HG02759 (cell line): ENCODE measurements around the gene UNC50.
A peak's percentile ranks its signal among the peaks of the same experiment; 100 is the strongest.
"Not testable (repeated sequence)": the region's sequence is repeated elsewhere in the genome, so short reads cannot be mapped to it uniquely, and the experiment has no call there.

Experiments used
- ATAC-seq: cut with Tn5 transposase; IDR thresholded peaks from one replicate; pipeline ENCODE4 v1.9.1; 2021; ENCODE audit warnings: mild to moderate bottlenecking, moderate library complexity; ENCODE audit not compliant: unreplicated experiment

UNC50 gene

GRCh38 chr2:98607741-98608115 lies 661 bp upstream of the UNC50 start:
- no peak for ATAC-seq

- peak; percentile 7 for ATAC-seq
Measured at GRCh38 chr2:98608962-98609604, 694 bp downstream of the UNC50 start.

DNA sequence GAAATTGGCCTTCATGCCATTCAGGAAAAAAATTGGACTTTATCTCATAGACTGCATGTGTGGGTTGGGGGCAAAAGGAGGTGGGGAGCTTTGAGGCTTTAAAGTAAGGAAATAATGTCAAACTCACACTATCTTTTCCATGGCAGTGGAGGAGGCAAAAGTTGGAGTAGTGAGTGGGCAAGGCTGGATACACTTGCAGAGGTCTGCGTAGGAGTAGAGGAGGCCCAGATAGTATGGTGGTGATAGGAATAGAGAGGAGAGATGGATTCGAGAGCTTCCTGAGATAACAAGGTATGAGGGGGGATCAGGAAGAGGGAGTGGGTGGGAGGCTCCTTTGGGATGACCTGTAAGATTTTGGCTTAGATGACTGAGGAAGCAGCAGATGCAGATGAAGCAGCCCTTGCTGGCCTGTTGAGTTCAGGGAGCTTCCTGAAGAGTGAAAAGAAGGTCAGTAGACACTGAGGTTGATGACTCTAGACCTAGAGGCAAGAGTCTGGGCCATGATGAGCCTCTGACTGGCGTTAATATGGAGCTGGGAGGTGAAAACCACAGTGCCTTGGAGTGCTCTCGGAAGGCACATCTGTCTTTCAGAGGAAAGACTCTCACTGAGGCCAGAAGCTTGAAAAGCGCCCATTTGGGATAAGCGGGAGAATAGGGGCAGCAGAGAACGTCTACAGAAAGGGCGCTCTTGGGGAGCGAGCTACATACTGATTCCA lies 5.8 kb downstream of the UNC50 start:
- no peak for ATAC-seq

DNA sequence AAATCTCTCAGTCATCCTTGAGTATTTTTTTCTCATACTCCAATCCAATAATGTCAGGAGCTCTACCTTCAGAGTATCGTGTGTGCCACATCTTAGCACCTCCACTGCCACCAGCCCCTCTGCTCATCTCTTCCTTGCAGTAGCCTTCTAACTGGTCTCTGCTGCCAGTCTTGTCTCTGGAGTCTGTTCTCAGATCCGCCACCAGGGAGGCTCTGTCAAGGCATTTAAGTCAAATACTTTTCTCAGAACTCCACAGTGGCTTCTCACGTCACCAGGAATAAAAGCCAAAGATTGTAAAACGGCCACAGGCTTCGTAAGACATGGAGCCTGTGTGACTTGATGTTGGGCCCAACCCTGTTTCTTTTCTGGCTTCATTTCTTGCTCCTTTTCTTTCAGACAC lies 7.1 kb downstream of the UNC50 start:
- ATAC-seq = no peak

DNA sequence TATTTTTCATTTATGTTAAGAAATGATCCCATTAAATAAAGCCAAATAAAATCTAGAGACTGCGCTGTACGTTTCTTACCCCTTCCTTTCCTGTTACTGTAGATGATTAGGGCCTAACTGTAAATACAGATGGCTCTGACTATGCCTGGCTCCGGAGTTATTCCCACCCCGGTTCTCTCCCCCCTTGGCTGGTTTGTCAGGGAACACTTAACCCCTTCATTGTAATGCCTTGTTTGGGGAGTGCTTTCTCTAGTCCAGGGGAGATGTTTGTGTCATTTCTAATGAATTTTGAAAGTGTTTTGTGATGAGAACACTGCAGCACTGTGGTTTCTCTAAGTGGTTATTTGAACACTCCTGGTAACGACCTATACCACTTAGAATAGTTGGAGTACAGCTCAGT lies 8.8 kb downstream of the UNC50 start:
- no peak for ATAC-seq

- ATAC-seq = no peak
Measured at GRCh38 chr2:98623657-98624056, 15.3 kb downstream of the UNC50 start.

- no peak for ATAC-seq
Measured at GRCh38 chr2:98632351-98632750, 24.0 kb downstream of the UNC50 start.

DNA sequence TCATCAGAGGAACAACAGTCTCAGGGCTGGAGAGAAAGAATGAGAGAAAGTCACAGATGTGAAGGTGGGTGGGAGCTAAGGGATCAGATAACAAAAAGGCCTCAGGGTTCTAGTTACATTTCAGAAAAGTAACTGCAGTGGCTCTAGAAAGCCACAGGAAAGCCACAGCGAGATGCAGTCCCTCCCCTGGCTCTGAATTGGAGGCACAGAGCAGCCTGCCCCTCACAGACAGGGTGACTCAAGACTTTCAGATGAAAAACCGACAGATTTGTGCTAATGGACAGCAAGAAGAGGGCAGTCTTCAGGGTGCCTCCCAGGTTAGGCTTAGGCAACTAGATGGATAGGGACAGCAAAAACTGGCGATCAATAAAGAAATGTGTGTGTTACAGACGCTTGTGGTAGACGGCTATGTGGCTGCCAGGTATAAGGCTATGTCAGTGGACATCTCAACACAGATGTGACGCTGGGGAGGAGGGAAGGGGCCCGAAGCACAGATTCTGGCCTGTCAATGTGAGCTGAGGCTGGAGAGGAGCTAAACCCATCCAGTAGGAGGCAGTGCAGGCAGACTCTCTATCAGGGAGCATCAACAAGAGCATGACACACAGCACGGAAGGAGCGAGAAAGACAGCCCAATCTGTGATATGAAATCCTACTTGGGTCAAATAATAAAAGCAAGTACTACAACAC lies 26.2 kb downstream of the UNC50 start:
- ATAC-seq = no peak

DNA sequence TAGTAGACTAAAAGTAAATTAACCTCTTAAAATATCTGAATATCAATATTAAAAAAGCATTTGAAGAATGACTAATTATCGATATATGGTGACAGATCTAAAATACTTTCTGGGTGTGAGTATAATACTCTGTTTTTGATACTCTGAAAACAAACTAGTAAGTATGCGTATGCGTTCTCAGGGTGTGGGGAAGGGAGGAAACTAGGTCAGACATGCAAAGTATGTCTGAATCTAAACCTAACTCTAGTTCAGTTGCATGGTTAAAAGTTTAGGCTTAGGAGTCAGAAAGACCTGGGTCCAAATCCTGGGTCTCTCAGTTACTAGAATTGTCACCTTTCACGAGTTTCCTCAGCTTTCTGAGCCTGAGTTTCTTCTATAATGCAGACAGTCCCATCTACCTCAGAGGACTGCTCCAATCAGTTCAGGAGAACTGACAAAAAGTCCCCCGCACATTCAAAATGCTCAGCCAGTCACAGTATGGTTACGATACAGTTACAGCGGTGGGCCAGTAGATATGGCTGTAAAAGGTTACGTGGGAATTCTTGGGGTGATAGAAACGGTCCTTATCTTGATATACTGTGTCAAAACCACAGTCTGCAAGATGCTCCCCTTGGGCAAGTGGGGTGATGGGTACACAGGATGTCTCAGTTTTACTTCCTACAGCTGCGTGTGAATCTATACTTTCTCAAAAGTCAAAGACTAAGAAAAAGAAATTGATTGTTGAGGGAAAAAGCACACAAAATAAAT lies 29.2 kb downstream of the UNC50 start:
- peak; percentile 66 for ATAC-seq

DNA sequence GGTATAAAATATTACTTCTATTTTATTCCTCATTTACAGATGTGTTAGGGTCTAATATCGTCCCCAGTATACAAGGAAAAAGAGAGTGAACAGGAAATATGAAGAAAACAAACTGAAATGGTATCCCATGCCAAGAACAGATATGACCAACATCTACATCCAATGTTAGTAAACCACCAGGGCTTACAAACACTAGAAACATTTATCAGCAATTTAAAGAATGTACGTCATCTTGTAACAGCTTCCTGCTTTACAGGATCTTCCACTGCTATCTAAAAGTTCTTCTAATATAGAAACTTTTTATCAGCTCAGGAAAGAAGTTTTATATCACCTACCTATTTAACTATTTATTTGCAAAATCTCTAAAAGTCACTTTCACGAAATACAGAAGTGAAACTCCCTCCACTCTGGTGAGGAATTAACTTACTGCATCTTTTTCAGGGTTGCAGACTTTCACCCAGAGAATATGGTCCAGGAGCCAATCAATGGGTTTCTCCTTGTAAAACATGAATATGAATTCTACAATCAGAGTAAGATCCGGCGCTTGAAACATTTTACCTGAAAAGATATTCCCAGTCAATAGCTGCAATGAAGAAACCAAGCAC lies 35.2 kb downstream of the UNC50 start:
- no peak for ATAC-seq

DNA sequence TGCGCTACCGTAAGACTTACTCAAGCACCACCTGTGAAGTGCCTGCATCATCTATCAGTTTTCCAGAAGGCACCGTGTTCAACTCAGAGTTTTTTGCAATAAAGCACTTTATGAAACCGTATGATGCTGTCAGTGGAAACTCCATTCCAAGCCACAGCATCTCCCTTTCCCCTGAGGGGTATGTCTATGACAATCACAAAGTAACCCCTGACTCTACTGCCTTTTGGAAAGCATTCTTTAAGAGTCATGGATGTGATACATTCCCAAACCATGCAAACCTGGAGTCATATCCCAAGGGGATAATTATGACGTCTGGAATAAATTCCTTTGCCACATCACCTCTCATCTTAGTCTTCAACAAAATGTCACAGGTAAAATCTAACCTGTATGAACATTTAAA lies 39.2 kb downstream of the UNC50 start:
- no peak for ATAC-seq

DNA sequence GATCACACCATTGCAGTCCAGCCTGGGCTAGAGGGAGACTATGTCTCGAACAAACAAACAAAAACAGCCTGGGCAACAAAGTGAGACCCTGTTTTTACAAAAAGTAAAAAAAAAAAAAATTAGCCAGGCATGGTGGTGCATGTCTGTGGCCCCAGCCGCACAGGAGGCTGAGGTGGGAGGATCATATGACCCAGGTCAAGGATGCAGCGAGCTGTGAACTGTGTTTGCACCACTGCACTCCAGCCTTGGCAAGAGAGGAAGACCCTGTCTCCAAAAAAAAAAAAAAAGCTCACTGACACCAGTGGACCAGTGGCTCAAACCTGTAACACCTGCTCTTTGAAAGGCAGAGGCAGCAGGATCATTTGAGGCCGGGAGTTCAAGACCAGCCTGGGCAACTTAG lies 40.1 kb downstream of the UNC50 start:
- no peak for ATAC-seq

DNA sequence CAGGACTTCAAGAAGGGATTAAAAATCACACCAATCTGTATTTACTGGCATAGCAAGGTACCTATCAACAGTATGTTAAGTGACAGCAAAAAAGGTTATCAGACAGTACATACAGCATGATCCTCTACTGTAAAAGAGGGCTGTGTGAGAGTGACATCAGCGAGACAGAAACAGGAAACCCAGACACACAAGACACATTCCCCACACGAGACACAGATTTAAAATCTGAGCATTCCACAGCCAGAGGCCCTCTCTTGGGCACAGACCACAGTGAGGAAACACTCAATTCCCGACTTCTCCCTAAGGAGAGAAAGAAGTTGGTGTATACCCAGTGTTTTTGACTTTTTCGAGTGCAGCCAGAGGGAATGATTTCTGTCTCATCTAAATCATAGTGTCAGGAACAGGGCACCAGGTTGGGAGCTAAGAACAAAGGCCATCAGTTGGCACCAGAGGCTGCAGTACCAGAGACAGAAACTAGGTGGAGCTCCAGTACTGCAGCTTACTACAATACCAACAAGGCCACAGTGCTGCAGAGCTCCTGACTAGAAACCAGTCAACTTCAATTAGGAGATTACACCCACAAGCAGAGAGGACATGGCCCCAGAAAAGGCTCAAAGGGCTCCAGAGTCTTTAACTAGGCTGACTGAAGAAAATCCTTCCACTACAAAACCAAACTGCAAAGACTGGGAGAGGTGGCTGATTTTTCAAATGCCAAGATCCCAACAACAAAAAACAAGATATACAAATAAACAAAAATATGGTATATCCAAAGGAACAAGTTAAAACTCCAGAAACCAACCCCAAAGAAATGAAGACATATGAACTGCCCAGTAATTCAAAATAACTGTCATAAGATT lies 41.0 kb downstream of the UNC50 start:
- peak; percentile 89 for ATAC-seq

GRCh38 chr2:98649992-98650375 lies 41.6 kb downstream of the UNC50 start:
- ATAC-seq = no peak

DNA sequence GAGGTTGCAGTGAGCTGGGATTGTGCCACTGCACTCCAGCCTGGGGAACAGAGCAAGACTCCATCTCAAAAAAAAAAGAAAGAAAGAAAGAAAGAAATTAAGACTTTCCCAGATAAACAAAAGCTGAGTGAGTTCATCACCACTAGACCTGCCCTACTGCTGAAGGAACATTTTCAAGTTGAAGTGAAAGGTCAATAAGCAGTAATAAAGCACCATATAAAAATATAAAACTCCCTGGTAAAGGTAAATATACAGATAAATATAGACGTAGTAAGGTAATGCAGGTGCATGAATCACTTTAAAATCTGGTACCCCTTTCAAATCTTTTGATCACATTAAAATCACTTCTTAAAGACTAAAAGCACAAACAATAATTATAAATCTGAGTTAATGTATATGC lies 42.6 kb downstream of the UNC50 start:
- no peak for ATAC-seq

DNA sequence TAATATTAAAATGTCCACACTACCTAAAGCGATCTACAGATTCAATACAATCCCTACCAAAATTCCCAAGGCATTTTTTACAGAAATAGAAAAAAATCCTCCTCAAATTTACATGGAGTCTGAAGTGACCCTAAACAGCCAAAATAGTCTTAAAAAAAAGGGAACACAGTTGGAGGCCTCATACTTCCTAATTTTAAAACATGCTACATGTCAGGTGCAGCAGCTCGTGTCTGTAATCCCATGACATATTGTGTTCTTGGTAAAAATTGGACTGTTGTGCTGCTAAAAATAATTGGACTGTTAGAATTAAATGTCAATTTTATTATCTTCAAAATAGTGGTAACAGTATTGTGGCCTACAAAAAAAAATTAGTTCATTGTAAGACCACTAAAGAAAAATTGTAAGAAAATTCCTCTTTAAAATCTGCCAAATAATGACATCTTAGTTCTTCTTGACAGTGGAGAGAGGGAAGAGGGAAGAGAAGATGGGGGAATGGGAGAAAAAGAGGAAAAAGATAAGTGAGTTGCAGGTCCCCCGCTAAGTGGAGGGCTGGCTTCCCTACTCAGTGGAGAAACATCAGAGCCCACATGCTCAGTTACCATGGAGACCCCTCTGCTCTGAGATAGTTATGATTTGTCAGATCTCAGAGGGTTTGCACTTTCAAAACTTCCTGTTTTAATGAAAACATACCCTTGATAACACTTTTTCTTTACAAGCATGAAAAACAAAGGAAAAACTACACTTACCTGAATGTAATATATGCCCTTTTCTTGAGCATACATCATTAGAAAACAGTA lies 46.5 kb downstream of the UNC50 start:
- ATAC-seq = no peak

- ATAC-seq = no peak
Measured at GRCh38 chr2:98656800-98657199, 48.4 kb downstream of the UNC50 start.

DNA sequence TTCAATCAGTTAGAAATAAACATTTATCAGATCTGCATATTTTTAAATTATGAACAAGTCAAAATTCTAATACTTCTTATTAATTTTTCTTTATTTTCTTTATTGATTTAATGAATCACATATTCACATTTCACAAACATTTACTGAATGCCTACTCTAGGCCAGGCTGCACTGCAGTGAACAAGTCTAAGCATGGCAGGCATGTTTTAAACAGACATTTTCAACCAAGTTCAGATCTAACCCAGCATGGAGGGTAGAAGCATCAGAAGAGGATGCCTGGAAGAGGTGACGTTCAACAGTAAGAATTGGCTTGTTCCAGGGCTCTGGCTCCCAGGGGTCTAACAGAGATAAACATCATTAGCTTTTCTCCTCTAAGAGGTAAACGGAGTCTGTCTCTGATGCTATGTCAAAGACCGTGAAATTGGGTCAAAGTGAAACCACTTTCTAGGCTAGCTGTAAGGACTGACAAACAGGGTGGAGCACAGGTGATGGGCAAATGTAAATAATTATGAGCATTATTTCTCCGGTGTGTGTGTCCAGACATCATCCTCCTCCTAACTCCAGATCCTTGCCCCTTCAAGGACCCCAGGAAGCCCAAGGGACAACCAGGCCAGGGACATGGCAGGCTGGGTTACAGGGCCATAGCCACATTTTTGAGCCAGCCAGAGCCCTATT lies 50.6 kb downstream of the UNC50 start:
- no peak for ATAC-seq

DNA sequence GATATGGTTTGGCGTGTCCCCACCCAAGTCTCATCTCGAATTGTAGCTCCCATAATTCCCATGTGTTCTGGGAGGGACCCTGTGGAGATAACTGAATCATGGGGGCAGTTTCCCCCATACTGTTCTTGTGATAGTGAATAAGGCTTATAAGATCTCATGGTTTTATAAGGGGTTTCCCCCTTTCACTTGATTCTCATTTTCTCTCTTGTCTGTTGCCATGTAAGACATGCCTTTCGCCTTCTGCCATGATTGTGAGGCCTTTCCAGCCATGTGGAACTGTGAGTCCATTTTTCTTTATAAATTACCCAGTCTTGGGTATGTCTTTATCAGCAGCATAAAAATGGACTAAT lies 51.1 kb downstream of the UNC50 start:
- ATAC-seq = not testable (repeated sequence)
